OCI-LY7 (cell line): ENCODE data around the gene CHD9. TPM values are rescaled to one million over a fixed set of nuclear protein-coding genes. Genes with fewer than 3 reads are reported as not detected.

Source experiments
- BruUV-seq: library from RNA; stranded (reverse); fragments of 400-500 nt; replicated peaks from 2 replicates; lab custom pipeline; 2021; lab: Mats Ljungman, UMichigan
- CTCF ChIA-PET: fragments of 300-600 bp; sonication (Branson Sonifier 250); formaldehyde crosslinking; loops from one replicate; lab custom pipeline; 2022; ENCODE audit warnings: antibody characterized with exemption; ENCODE audit not compliant: unreplicated experiment; lab: Charles Lee
- POLR2A ChIA-PET: fragments of 300-600 bp; sonication (Branson Sonifier 250); formaldehyde crosslinking; loops from one replicate; lab custom pipeline; 2022; ENCODE audit warnings: antibody characterized with exemption; lab: Charles Lee
- DNase-seq: peaks from one replicate; pipeline ENCODE4 v3.0.0-alpha.2; 2015; ENCODE audit warnings: low spot score
- H2AFZ ChIP-seq: fragments of 200-600 bp; sonication (generic), shearing (Covaris generic); 2 replicates; pipeline ENCODE4 v1.6.1; 2014; ENCODE audit warnings: mild to moderate bottlenecking, antibody characterized with exemption, low read length, moderate library complexity
- H3K27ac ChIP-seq: fragments of 200-600 bp; sonication (generic); 2 replicates; pipeline ENCODE4 v1.5.1; 2014; ENCODE audit warnings: mixed run types, low read depth, mild to moderate bottlenecking, moderate library complexity, low read length, inconsistent platforms; ENCODE audit not compliant: poor library complexity, severe bottlenecking
- H3K36me3 ChIP-seq: fragments of 200-600 bp; sonication (generic); 2 replicates; pipeline ENCODE4 v1.6.1; 2014; ENCODE audit warnings: mild to moderate bottlenecking, antibody characterized with exemption, low read length, moderate library complexity, mixed read lengths; ENCODE audit not compliant: insufficient read depth
- H3K4me1 ChIP-seq: fragments of 200-600 bp; sonication (generic); 2 replicates; pipeline ENCODE4 v1.5.1; 2014; ENCODE audit warnings: mild to moderate bottlenecking, low read length; ENCODE audit not compliant: insufficient read depth, poor library complexity, severe bottlenecking
- H3K4me2 ChIP-seq: fragments of 200-600 bp; sonication (generic); 2 replicates; pipeline ENCODE4 v1.6.1; 2014; ENCODE audit warnings: mild to moderate bottlenecking, low read length
- H3K4me3 ChIP-seq: fragments of 200-600 bp; sonication (generic); 2 replicates; pipeline ENCODE4 v1.5.1; 2014; ENCODE audit warnings: mild to moderate bottlenecking, low read depth, low read length; ENCODE audit not compliant: poor library complexity, severe bottlenecking
- H3K79me2 ChIP-seq: fragments of 200-600 bp; sonication (generic); 2 replicates; pipeline ENCODE4 v1.6.1; 2016; ENCODE audit warnings: low read depth, mild to moderate bottlenecking, low read length, moderate library complexity, mixed read lengths; ENCODE audit not compliant: insufficient read depth
- H3K9me2 ChIP-seq: fragments of 200-600 bp; sonication (generic); 2 replicates; pipeline ENCODE4 v1.6.1; 2016; ENCODE audit warnings: mild to moderate bottlenecking, low read length, mixed read lengths; ENCODE audit not compliant: insufficient read depth
- H3K9me3 ChIP-seq: fragments of 200-600 bp; sonication (generic); 2 replicates; pipeline ENCODE4 v1.6.1; 2014; ENCODE audit warnings: mild to moderate bottlenecking, mixed run types, low read length, mixed read lengths
- H4K20me1 ChIP-seq: fragments of 200-600 bp; sonication (generic); 2 replicates; pipeline ENCODE4 v1.6.1; 2014; ENCODE audit warnings: mild to moderate bottlenecking, antibody characterized with exemption, low read length, moderate library complexity, mixed read lengths; ENCODE audit not compliant: insufficient read depth
- EZH2phosphoT487 ChIP-seq: fragments of 200-600 bp; sonication (generic); IDR thresholded peaks from 2 replicates; pipeline ENCODE4 v1.6.1; 2018; ENCODE audit warnings: low read depth, borderline replicate concordance, mild to moderate bottlenecking, mixed run types, antibody characterized with exemption, low read length, moderate library complexity, mixed read lengths
- intact Hi-C: fragments of 100-400 bp; cut with micrococcal nuclease; formaldehyde crosslinking; loops from one replicate; pipeline ENCODE4 v1.10.0; 2022; ENCODE audit not compliant: unreplicated experiment
- total RNA-seq, 2 experiments: library from RNA; depleted of rRNA in 1 of 2; stranded (reverse); fragments of >200 nt in 1 of 2; shearing (Covaris generic) in 1 of 2; gene quantifications; 2 replicates each; pipeline ENCODE4 v1.2.3, GENCODE V29; 2014 to 2022
- TF ChIP-seq, protein P1 (sequence below): fragments of 200-600 bp; sonication (generic); conservative IDR thresholded peaks from 2 replicates; pipeline ENCODE4 v1.5.1; 2014; ENCODE audit warnings: mild to moderate bottlenecking, antibody characterized with exemption, low read length, moderate library complexity, mixed read lengths

The CHD9 gene
- total RNA-seq, 2 experiments from 2014 or later, result 52.6 to 85.9 TPM

DNA sequence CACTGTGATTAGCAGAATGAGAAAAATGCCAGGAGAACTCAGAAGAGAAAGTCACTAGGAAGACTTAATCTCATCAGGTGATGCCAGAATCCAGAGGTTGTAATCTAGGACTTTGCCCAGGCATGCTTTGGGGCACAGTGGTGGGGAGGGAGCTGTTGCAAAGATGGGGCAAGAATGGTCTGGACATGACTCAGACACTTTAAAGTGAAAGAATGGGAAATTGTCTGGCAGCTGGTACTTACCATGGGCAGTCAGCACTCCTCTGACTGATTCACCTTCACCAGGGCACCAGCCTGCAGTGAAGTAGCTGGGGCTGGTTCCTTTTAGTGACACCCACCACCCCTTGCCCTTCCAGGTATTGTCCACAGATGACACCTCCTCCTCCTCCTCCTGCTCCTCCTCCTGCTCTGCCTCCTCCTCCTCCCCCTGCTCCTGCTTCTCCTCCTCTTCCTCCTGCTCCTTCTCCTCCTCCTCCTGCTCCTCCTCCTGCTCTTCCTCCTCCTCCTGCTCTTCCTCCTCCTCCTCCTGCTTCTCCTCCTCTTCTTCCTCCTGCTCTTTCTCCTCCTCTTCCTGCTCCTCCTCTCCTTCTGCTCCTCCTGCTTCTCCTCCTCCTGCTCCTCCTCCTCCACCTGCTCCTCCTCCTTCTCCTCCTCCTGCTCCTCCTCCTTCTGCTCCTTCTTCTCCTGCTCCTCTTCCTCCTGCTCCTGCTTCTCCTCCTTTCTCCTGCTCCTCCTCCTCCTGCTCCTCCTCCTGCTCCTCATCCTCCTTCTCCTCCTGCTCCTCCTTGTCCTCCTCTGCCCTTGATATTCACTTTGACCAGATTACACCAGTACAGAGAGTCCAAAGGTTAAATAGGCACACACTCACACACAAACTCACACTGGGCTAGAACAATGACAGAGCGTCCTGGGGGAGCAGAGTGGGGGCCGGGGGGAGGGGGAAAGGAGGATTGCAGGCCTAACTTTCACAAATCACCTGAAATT, 2.0 kb upstream of the CHD9 start, which contains the start of gene CHD9NB:
CHD9NB (minus strand) TSS at position 379 of the 983 bp plus-strand sequence. CDS start 8,739 bp downstream, outside the sequence.
- no peak for DNase-seq
- Histone ChIP-seq H3K4me2 (no peak within 1 kb of the TSS), H3K9me2 (no peaks in the 10 kb centered on the region), H3K9me3 (no peaks in the 10 kb centered on the region), H3K4me3 (no peak within 1 kb of the TSS), H2AFZ (no peak within 1 kb of the TSS), H4K20me1 (no peaks in the 10 kb centered on the region), H3K27ac (no peak within 1 kb of the TSS), H3K79me2 (peaks cover 26% of the 10 kb centered on the region), H3K4me1 (peaks cover 25% of the 10 kb centered on the region), H3K36me3 (no peaks in the 10 kb centered on the region)
- intact Hi-C loops, result no loop called here
- ChIA-PET POLR2A (interaction anchor here (0.6 to 6.0 kb wide), 4 partner anchors 43 to 99 kb away, joined by 3 to 77 read pairs (median 4); no protein-coding TSS in a partner anchor), CTCF (no interaction called here)
- BruUV-seq, result no TSS peak
- no peak for TF ChIP-seq EZH2phosphoT487
- TF ChIP-seq, protein P1, sequence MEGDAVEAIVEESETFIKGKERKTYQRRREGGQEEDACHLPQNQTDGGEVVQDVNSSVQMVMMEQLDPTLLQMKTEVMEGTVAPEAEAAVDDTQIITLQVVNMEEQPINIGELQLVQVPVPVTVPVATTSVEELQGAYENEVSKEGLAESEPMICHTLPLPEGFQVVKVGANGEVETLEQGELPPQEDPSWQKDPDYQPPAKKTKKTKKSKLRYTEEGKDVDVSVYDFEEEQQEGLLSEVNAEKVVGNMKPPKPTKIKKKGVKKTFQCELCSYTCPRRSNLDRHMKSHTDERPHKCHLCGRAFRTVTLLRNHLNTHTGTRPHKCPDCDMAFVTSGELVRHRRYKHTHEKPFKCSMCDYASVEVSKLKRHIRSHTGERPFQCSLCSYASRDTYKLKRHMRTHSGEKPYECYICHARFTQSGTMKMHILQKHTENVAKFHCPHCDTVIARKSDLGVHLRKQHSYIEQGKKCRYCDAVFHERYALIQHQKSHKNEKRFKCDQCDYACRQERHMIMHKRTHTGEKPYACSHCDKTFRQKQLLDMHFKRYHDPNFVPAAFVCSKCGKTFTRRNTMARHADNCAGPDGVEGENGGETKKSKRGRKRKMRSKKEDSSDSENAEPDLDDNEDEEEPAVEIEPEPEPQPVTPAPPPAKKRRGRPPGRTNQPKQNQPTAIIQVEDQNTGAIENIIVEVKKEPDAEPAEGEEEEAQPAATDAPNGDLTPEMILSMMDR, result no peak

DNA sequence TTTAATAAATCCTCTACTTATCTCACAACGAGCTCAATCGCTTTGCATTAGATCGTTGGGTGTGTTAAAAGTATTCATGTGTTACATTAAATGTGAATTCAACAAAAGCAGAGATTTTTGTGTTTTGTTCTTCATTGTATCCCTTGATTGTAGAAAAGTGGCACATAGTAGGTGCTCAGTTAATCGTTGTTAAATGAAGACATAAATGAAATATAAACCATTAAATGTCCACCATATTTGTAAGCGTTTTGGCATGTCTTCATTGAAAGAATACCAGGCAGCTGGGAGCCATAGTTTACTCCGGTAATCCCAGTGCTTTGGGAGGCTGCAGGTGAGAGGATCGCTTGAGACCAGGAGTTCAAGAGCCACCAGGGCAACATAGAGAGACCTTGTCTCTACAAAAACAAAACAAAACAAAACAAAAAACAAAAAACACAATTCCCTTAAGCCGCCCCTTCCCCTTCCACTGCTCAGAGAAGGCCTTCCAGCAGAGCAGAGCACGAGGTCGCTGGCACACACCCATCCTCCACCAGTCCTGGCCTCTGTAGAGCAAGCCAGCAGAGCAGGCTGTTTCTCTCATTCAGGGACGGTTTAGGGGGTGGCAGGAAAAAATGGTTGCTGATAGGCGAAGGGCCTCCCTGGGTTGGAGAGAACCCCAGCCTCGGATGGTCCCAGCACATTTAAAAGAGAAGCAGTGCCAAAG, 673 bp upstream of the CHD9 start:
- no peaks in the 10 kb centered on the region for H3K9me2 ChIP-seq
- H3K4me1 ChIP-seq, result peaks cover 38% of the 10 kb centered on the region
- no peaks in the 10 kb centered on the region for H4K20me1 ChIP-seq
- no peak for TF ChIP-seq EZH2phosphoT487
- TF ChIP-seq, protein P1, result no peak
- DNase-seq, result peak; percentile 57
- intact Hi-C loops, result no loop called here
- TSS peak; percentile 79 for BruUV-seq
- peak overlapping the region; percentile 92 for H3K27ac ChIP-seq
- CTCF ChIA-PET, result no interaction called here
- H3K4me2 ChIP-seq, result peak overlapping the region; percentile 89
- peaks cover 39% of the 10 kb centered on the region for H3K79me2 ChIP-seq
- H2AFZ ChIP-seq, result peak overlapping the region; percentile 88; the same call in 1 of the 2 replicates
- H3K9me3 ChIP-seq, result no peaks in the 10 kb centered on the region
- H3K4me3 ChIP-seq, result peak overlapping the region; percentile 77
- POLR2A ChIA-PET, result interaction anchor here (0.7 to 6.0 kb wide), 5 partner anchors 46 to 229 kb away, joined by 3 to 77 read pairs (median 5); no protein-coding TSS in a partner anchor
- no peaks in the 10 kb centered on the region for H3K36me3 ChIP-seq
